ENCODE measurements around the gene RAF1. TPM values are rescaled to one million over a fixed set of nuclear protein-coding genes. Genes with fewer than 3 reads are reported as not detected.

The RAF1 gene
- total RNA-seq, 1 donor from 2014 or later: 90.3 TPM

GRCh38 chr3:12659316-12660015 lies 4.5 kb downstream of the RAF1 start:
- no peak for DNase-seq (ENCODE audit: extremely low spot score, unreplicated experiment)
- no peak for TF ChIP-seq CTCF (IDR thresholded peaks at IDR 0.05)
- no peaks in the 10 kb centered on the region for H3K27me3 Mint-ChIP-seq (ENCODE audit: unreplicated experiment)
- H3K27ac Mint-ChIP-seq (ENCODE audit: unreplicated experiment): peak overlapping the region; percentile 70
- H3K4me1 Mint-ChIP-seq (ENCODE audit: unreplicated experiment): peaks cover 51% of the 10 kb centered on the region
- H3K4me3 Mint-ChIP-seq (ENCODE audit: unreplicated experiment): no peak overlapping the region
- no peaks in the 10 kb centered on the region for H3K9me3 Mint-ChIP-seq (ENCODE audit: unreplicated experiment)
- no peaks in the 10 kb centered on the region for H3K36me3 Mint-ChIP-seq (ENCODE audit: unreplicated experiment)

- Mint-ChIP-seq H3K27me3 (ENCODE audit: unreplicated experiment) (no peaks in the 10 kb centered on the region), H3K4me1 (ENCODE audit: unreplicated experiment) (peaks cover 52% of the 10 kb centered on the region), H3K36me3 (ENCODE audit: unreplicated experiment) (no peaks in the 10 kb centered on the region), H3K27ac (ENCODE audit: unreplicated experiment) (peak overlapping the region; percentile 76), H3K9me3 (ENCODE audit: unreplicated experiment) (no peaks in the 10 kb centered on the region), H3K4me3 (ENCODE audit: unreplicated experiment) (no peak overlapping the region)
- no peak for TF ChIP-seq CTCF (IDR thresholded peaks at IDR 0.05)
- no peak for DNase-seq (ENCODE audit: extremely low spot score, unreplicated experiment)
Observed at GRCh38 chr3:12658593-12659058, 5.3 kb downstream of the RAF1 start.

GRCh38 chr3:12656850-12657249 lies 7.1 kb downstream of the RAF1 start:
- Mint-ChIP-seq H3K27me3 (ENCODE audit: unreplicated experiment) (no peaks in the 10 kb centered on the region), H3K4me3 (ENCODE audit: unreplicated experiment) (no peak overlapping the region), H3K4me1 (ENCODE audit: unreplicated experiment) (peaks cover 47% of the 10 kb centered on the region), H3K36me3 (ENCODE audit: unreplicated experiment) (no peaks in the 10 kb centered on the region), H3K27ac (ENCODE audit: unreplicated experiment) (no peak overlapping the region), H3K9me3 (ENCODE audit: unreplicated experiment) (no peaks in the 10 kb centered on the region)
- DNase-seq (ENCODE audit: extremely low spot score, unreplicated experiment): no peak
- TF ChIP-seq CTCF (IDR thresholded peaks at IDR 0.05): no peak

GRCh38 chr3:12656193-12656592 lies 7.7 kb downstream of the RAF1 start:
- TF ChIP-seq CTCF (IDR thresholded peaks at IDR 0.05): no peak
- peaks cover 41% of the 10 kb centered on the region for H3K4me1 Mint-ChIP-seq (ENCODE audit: unreplicated experiment)
- no peak for DNase-seq (ENCODE audit: extremely low spot score, unreplicated experiment)
- no peaks in the 10 kb centered on the region for H3K9me3 Mint-ChIP-seq (ENCODE audit: unreplicated experiment)
- H3K27ac Mint-ChIP-seq (ENCODE audit: unreplicated experiment): peak overlapping the region; percentile 35
- no peaks in the 10 kb centered on the region for H3K36me3 Mint-ChIP-seq (ENCODE audit: unreplicated experiment)
- no peaks in the 10 kb centered on the region for H3K27me3 Mint-ChIP-seq (ENCODE audit: unreplicated experiment)
- H3K4me3 Mint-ChIP-seq (ENCODE audit: unreplicated experiment): no peak overlapping the region

- Mint-ChIP-seq H3K4me3 (ENCODE audit: unreplicated experiment) (no peak overlapping the region), H3K27ac (ENCODE audit: unreplicated experiment) (peak overlapping the region; percentile 35), H3K4me1 (ENCODE audit: unreplicated experiment) (peaks cover 36% of the 10 kb centered on the region), H3K36me3 (ENCODE audit: unreplicated experiment) (no peaks in the 10 kb centered on the region), H3K27me3 (ENCODE audit: unreplicated experiment) (no peaks in the 10 kb centered on the region), H3K9me3 (ENCODE audit: unreplicated experiment) (no peaks in the 10 kb centered on the region)
- no peak for TF ChIP-seq CTCF (IDR thresholded peaks at IDR 0.05)
- no peak for DNase-seq (ENCODE audit: extremely low spot score, unreplicated experiment)
Observed at GRCh38 chr3:12655701-12656100, 8.2 kb downstream of the RAF1 start.
